ENCODE data around the gene MCCD1. TPM values are rescaled to one million over a fixed set of nuclear protein-coding genes. Genes with fewer than 3 reads are reported as not detected.

Gene MCCD1
- total RNA-seq, 4 donors from 2014 or later: not detected

- no peaks in the 10 kb centered on the region for H3K9me3 ChIP-seq
- no peak overlapping the region for H3K27ac ChIP-seq
- H3K4me3 ChIP-seq: no peak overlapping the region
- H3K4me1 ChIP-seq: peaks cover 7% of the 10 kb centered on the region
- H3K36me3 ChIP-seq: no peaks in the 10 kb centered on the region
- peaks cover 3% of the 10 kb centered on the region for H3K27me3 ChIP-seq
- DNase-seq (ENCODE audit: low spot score in 2 of 2): no peak
- TF ChIP-seq EP300 (IDR thresholded peaks at IDR 0.05) (no peak), POLR2A (IDR thresholded peaks at IDR 0.05) (no peak), POLR2AphosphoS5 (IDR thresholded peaks at IDR 0.05) (no peak)
- TF ChIP-seq, protein P1, sequence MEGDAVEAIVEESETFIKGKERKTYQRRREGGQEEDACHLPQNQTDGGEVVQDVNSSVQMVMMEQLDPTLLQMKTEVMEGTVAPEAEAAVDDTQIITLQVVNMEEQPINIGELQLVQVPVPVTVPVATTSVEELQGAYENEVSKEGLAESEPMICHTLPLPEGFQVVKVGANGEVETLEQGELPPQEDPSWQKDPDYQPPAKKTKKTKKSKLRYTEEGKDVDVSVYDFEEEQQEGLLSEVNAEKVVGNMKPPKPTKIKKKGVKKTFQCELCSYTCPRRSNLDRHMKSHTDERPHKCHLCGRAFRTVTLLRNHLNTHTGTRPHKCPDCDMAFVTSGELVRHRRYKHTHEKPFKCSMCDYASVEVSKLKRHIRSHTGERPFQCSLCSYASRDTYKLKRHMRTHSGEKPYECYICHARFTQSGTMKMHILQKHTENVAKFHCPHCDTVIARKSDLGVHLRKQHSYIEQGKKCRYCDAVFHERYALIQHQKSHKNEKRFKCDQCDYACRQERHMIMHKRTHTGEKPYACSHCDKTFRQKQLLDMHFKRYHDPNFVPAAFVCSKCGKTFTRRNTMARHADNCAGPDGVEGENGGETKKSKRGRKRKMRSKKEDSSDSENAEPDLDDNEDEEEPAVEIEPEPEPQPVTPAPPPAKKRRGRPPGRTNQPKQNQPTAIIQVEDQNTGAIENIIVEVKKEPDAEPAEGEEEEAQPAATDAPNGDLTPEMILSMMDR (IDR thresholded peaks at IDR 0.05): no peak
- 80% methylated on average over 9 of the region's 9 CpGs for WGBS
These were observed 44.7 kb downstream of the MCCD1 start for GRCh38 chr6:31573239-31574105.

DNA sequence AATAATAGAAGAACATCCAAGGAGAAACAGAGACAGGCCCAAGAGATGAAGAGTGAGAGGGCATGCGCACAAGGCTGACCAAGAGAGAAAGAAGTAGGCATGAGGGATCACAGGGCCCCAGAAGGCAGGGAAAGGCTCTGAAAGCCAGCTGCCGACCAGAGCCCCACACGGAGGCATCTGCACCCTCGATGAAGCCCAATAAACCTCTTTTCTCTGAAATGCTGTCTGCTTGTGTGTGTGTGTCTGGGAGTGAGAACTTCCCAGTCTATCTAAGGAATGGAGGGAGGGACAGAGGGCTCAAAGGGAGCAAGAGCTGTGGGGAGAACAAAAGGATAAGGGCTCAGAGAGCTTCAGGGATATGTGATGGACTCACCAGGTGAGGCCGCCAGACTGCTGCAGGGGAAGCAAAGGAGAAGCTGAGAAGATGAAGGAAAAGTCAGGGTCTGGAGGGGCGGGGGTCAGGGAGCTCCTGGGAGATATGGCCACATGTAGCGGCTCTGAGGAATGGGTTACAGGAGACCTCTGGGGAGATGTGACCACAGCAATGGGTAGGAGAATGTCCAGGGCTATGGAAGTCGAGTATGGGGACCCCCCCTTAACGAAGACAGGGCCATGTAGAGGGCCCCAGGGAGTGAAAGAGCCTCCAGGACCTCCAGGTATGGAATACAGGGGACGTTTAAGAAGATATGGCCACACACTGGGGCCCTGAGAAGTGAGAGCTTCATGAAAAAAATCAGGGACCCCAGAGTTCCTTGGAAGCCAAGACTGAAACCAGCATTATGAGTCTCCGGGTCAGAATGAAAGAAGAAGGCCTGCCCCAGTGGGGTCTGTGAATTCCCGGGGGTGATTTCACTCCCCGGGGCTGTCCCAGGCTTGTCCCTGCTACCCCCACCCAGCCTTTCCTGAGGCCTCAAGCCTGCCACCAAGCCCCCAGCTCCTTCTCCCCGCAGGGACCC, 45.6 kb downstream of the MCCD1 start:
- H3K36me3 ChIP-seq: no peaks in the 10 kb centered on the region
- H3K27ac ChIP-seq: no peak overlapping the region
- no peaks in the 10 kb centered on the region for H3K9me3 ChIP-seq
- no peak for DNase-seq (ENCODE audit: low spot score in 2 of 2)
- no peak overlapping the region for H3K4me3 ChIP-seq
- peaks cover 3% of the 10 kb centered on the region for H3K27me3 ChIP-seq
- no peak for TF ChIP-seq EP300 (IDR thresholded peaks at IDR 0.05)
- no peak for TF ChIP-seq POLR2A (IDR thresholded peaks at IDR 0.05)
- no peak for TF ChIP-seq POLR2AphosphoS5 (IDR thresholded peaks at IDR 0.05)
- TF ChIP-seq, protein P1 (IDR thresholded peaks at IDR 0.05): no peak
- peaks cover 7% of the 10 kb centered on the region for H3K4me1 ChIP-seq
- 83% methylated on average over 14 of the region's 14 CpGs for WGBS

- 17% methylated on average over 19 of the region's 19 CpGs for WGBS
- no peaks in the 10 kb centered on the region for H3K9me3 ChIP-seq
- peaks cover 7% of the 10 kb centered on the region for H3K4me1 ChIP-seq
- no peaks in the 10 kb centered on the region for H3K36me3 ChIP-seq
- DNase-seq (ENCODE audit: low spot score in 2 of 2): no peak
- peak within 1 kb of the TSS; percentile 39 for H3K4me3 ChIP-seq
- peaks cover 3% of the 10 kb centered on the region for H3K27me3 ChIP-seq
- no peak for TF ChIP-seq EP300 (IDR thresholded peaks at IDR 0.05)
- peak in 1 of 2 donors; percentile 37 for TF ChIP-seq POLR2A (IDR thresholded peaks at IDR 0.05)
- H3K27ac ChIP-seq: no peak within 1 kb of the TSS
These were observed 46.7 kb downstream of the MCCD1 start, which contains the start of gene TNF for GRCh38 chr6:31575335-31575901. Gene TNF, plus strand, starts transcription at chr6:31575565. Its CDS starts 177 bp downstream, at chr6:31575742.

DNA sequence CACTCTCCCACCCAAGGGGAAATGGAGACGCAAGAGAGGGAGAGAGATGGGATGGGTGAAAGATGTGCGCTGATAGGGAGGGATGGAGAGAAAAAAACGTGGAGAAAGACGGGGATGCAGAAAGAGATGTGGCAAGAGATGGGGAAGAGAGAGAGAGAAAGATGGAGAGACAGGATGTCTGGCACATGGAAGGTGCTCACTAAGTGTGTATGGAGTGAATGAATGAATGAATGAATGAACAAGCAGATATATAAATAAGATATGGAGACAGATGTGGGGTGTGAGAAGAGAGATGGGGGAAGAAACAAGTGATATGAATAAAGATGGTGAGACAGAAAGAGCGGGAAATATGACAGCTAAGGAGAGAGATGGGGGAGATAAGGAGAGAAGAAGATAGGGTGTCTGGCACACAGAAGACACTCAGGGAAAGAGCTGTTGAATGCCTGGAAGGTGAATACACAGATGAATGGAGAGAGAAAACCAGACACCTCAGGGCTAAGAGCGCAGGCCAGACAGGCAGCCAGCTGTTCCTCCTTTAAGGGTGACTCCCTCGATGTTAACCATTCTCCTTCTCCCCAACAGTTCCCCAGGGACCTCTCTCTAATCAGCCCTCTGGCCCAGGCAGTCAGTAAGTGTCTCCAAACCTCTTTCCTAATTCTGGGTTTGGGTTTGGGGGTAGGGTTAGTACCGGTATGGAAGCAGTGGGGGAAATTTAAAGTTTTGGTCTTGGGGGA, 47.4 kb downstream of the MCCD1 start:
- 46% methylated on average over 8 of the region's 8 CpGs for WGBS
- no peak overlapping the region for H3K27ac ChIP-seq

More for the DNA sequence above, 47.4 kb downstream of the MCCD1 start:
- TF ChIP-seq EP300 (IDR thresholded peaks at IDR 0.05) (no peak), POLR2A (IDR thresholded peaks at IDR 0.05) (no peak), POLR2AphosphoS5 (IDR thresholded peaks at IDR 0.05) (no peak)
- TF ChIP-seq, protein P1 (IDR thresholded peaks at IDR 0.05): no peak
- Histone ChIP-seq H3K4me1 (peaks cover 8% of the 10 kb centered on the region), H3K27me3 (peaks cover 3% of the 10 kb centered on the region), H3K9me3 (no peaks in the 10 kb centered on the region), H3K4me3 (peak overlapping the region; percentile 39), H3K36me3 (no peaks in the 10 kb centered on the region)
- no peak for DNase-seq (ENCODE audit: low spot score in 2 of 2)

All from suprapubic skin (tissue), 4 donors.